Keratinocyte (primary cell): ENCODE measurements around the gene WBP4. TPM values are rescaled to one million over a fixed set of nuclear protein-coding genes. Genes with fewer than 3 reads are reported as not detected.
"Not testable (repeated sequence)": the region's sequence is repeated elsewhere in the genome, so short reads cannot be mapped to it uniquely, and the experiment has no call there.

ENCODE experiments used
- DNase-seq: peaks from one replicate; pipeline ENCODE4 v3.0.0-alpha.2; 2011; ENCODE audit warnings: low read depth, missing footprints, low spot score
- FAIRE-seq: peaks from 2 replicates; lab custom pipeline; 2011; peaks lifted over from hg19 to GRCh38; lab: Jason Lieb, UNC
- H2AFZ ChIP-seq: 2 replicates; pipeline ENCODE4 v1.6.0; 2012; ENCODE audit warnings: low read length, control low read depth, inconsistent platforms; ENCODE audit not compliant: control insufficient read depth
- H3K27ac ChIP-seq: 2 replicates; pipeline ENCODE4 v1.5.1; 2011; ENCODE audit warnings: low read length; ENCODE audit not compliant: control insufficient read depth, insufficient read depth
- H3K27me3 ChIP-seq: 3 replicates; pipeline ENCODE4 v1.6.0; 2011; ENCODE audit warnings: low read length; ENCODE audit not compliant: control insufficient read depth, insufficient read depth; ENCODE audit errors: extremely low read depth
- H3K36me3 ChIP-seq, 2 experiments: 2 replicates in 1 of 2; 3 replicates in 1 of 2; pipeline ENCODE4 v1.5.1; 2011; ENCODE audit warnings: low read length in 2 of 2, mild to moderate bottlenecking in 1 of 2; ENCODE audit not compliant: control insufficient read depth in 2 of 2, insufficient read depth in 2 of 2; ENCODE audit errors: extremely low read depth in 1 of 2
- H3K4me1 ChIP-seq: 3 replicates; pipeline ENCODE4 v1.5.1; 2011; ENCODE audit warnings: low read length; ENCODE audit not compliant: control insufficient read depth, insufficient read depth; ENCODE audit errors: extremely low read depth
- H3K4me2 ChIP-seq: 3 replicates; pipeline ENCODE4 v1.6.0; 2011; ENCODE audit warnings: low read depth, low read length; ENCODE audit not compliant: control insufficient read depth, insufficient read depth; ENCODE audit errors: extremely low read depth
- H3K4me3 ChIP-seq, 3 experiments: fragments of 200-600 bp in 1 of 3; sonication (generic) in 1 of 3; 2 replicates in 2 of 3; 3 replicates in 1 of 3; pipeline ENCODE4 v1.5.1; 2011 to 2016; ENCODE audit warnings: low read length in 3 of 3, mild to moderate bottlenecking in 3 of 3, control low read depth in 2 of 3, inconsistent platforms in 1 of 3, low read depth in 1 of 3, mixed read lengths in 1 of 3, mixed run types in 1 of 3, moderate library complexity in 1 of 3; ENCODE audit not compliant: control insufficient read depth in 2 of 3, insufficient read depth in 2 of 3; ENCODE audit errors: extremely low read depth in 1 of 3
- H3K79me2 ChIP-seq: 2 replicates; pipeline ENCODE4 v1.6.0; 2012; ENCODE audit warnings: low read length; ENCODE audit not compliant: control insufficient read depth, insufficient read depth
- H3K9ac ChIP-seq: 3 replicates; pipeline ENCODE4 v1.6.0; 2011; ENCODE audit warnings: low read length; ENCODE audit not compliant: control insufficient read depth, insufficient read depth; ENCODE audit errors: extremely low read depth
- H3K9me1 ChIP-seq: 3 replicates; pipeline ENCODE4 v1.6.0; 2011; ENCODE audit warnings: low read length; ENCODE audit not compliant: control insufficient read depth, insufficient read depth; ENCODE audit errors: extremely low read depth
- H3K9me3 ChIP-seq: 2 replicates; pipeline ENCODE4 v1.5.1; 2012; ENCODE audit warnings: low read depth, low read length; ENCODE audit not compliant: control insufficient read depth
- H4K20me1 ChIP-seq: 3 replicates; pipeline ENCODE4 v1.6.0; 2011; ENCODE audit warnings: low read length; ENCODE audit not compliant: control insufficient read depth, insufficient read depth; ENCODE audit errors: extremely low read depth
- CTCF ChIP-seq, 3 experiments: IDR thresholded peaks in 1 of 3; conservative IDR thresholded peaks in 1 of 3; optimal IDR thresholded peaks in 1 of 3; 2 replicates in 2 of 3; 3 replicates in 1 of 3; pipeline versions ENCODE3 to v1.5.1; 2011; ENCODE audit warnings: low read length in 3 of 3, mild to moderate bottlenecking in 3 of 3, moderate library complexity in 2 of 3, control low read depth in 1 of 3, inconsistent platforms in 1 of 3; ENCODE audit not compliant: insufficient read depth in 2 of 3; ENCODE audit errors: extremely low read depth in 1 of 3
- EZH2 ChIP-seq: IDR thresholded peaks from one replicate; pipeline ENCODE4 v1.6.1; 2012; ENCODE audit warnings: inconsistent platforms, mild to moderate bottlenecking, low read length, moderate library complexity
- dilution Hi-C: fragments of 300-500 bp; cut with MboI; formaldehyde crosslinking; loops from one replicate; pipeline ENCODE4 v1.7.0; 2020; ENCODE audit warnings: low sequenced_read_pairs; ENCODE audit not compliant: extremely low pct_ligation_motif_present
- polyA plus RNA-seq, 5 experiments: library from polyadenylated mRNA; depleted of rRNA in 3 of 5; stranded (reverse) in 3 of 5; stranded (forward) in 1 of 5; unstranded in 1 of 5; fragments of >200 nt; gene quantifications; 1 replicate in 1 of 5; 2 replicates in 3 of 5; 3 replicates in 1 of 5; pipeline versions ENCODE4 v1.2.1 to v1.2.3, GENCODE V29; 2011 to 2012; ENCODE audit warnings: missing spikeins in 2 of 5, low read depth in 1 of 5, low replicate concordance in 1 of 5

WBP4 gene
- polyA plus RNA-seq, 1 donor (not counting 4 experiments of a cell fraction or from before 2014, with no cell fraction given) = 13.5 TPM

GRCh38 chr13:41127701-41128100 lies 66.4 kb downstream of the WBP4 start:
- no peaks in the 10 kb centered on the region for H3K27me3 ChIP-seq
- H3K36me3 ChIP-seq = peaks cover 0 to 1% of the 10 kb centered on the region in 2 experiments
- no peaks in the 10 kb centered on the region for H3K9me3 ChIP-seq
- H3K9me1 ChIP-seq = no peaks in the 10 kb centered on the region
- no peak overlapping the region for H3K4me3 ChIP-seq
- H3K27ac ChIP-seq = no peak overlapping the region
- no peaks in the 10 kb centered on the region for H4K20me1 ChIP-seq
- no peak for FAIRE-seq
- dilution Hi-C loops = no loop called here
- no peak for DNase-seq
- peaks cover 8% of the 10 kb centered on the region for H3K4me1 ChIP-seq
- H3K4me2 ChIP-seq = no peak overlapping the region
- H2AFZ ChIP-seq = no peak overlapping the region
- H3K79me2 ChIP-seq = peaks cover 21% of the 10 kb centered on the region
- H3K9ac ChIP-seq = no peak overlapping the region
- no peak for TF ChIP-seq CTCF (optimal IDR thresholded peaks at IDR 0.05 in 1 of 3, IDR thresholded peaks at IDR 0.05 in 1 of 3, conservative IDR thresholded peaks at IDR 0.05 in 1 of 3; ENCODE audit: extremely low read depth in 1 of 3, insufficient read depth in 2 of 3, low read length in 3 of 3)
- TF ChIP-seq EZH2 = no peak

GRCh38 chr13:41130356-41130755 lies 69.0 kb downstream of the WBP4 start:
- Histone ChIP-seq H3K79me2 (peaks cover 21% of the 10 kb centered on the region), H3K27ac (no peak overlapping the region), H4K20me1 (no peaks in the 10 kb centered on the region), H3K4me2 (peak overlapping the region; percentile 54), H3K36me3 (peaks cover 0 to 1% of the 10 kb centered on the region in 2 experiments), H3K4me1 (peaks cover 16% of the 10 kb centered on the region), H3K9me1 (no peaks in the 10 kb centered on the region), H3K9ac (no peak overlapping the region), H3K27me3 (no peaks in the 10 kb centered on the region), H2AFZ (no peak overlapping the region), H3K9me3 (no peaks in the 10 kb centered on the region), H3K4me3 (no peak overlapping the region)
- DNase-seq = no peak
- FAIRE-seq = no peak
- TF ChIP-seq EZH2 (no peak), CTCF (optimal IDR thresholded peaks at IDR 0.05 in 1 of 3, IDR thresholded peaks at IDR 0.05 in 1 of 3, conservative IDR thresholded peaks at IDR 0.05 in 1 of 3; ENCODE audit: extremely low read depth in 1 of 3, insufficient read depth in 2 of 3, low read length in 3 of 3) (no peak)
- dilution Hi-C loops = no loop called here

GRCh38 chr13:41131189-41131588 lies 69.9 kb downstream of the WBP4 start:
- H3K9me3 ChIP-seq, H3K9ac ChIP-seq, H3K4me3 ChIP-seq, H2AFZ ChIP-seq, H3K27ac ChIP-seq, H3K9me1 ChIP-seq, H3K27me3 ChIP-seq, dilution Hi-C loops, DNase-seq, H4K20me1 ChIP-seq, H3K36me3 ChIP-seq: not testable (repeated sequence)
- Histone ChIP-seq H3K4me1 (peaks cover 16% of the 10 kb centered on the region), H3K79me2 (peaks cover 21% of the 10 kb centered on the region), H3K4me2 (peak overlapping the region; percentile 72)
- peak; percentile 29 for FAIRE-seq
